Measurements from ENCODE around the gene SUB1.

DNA sequence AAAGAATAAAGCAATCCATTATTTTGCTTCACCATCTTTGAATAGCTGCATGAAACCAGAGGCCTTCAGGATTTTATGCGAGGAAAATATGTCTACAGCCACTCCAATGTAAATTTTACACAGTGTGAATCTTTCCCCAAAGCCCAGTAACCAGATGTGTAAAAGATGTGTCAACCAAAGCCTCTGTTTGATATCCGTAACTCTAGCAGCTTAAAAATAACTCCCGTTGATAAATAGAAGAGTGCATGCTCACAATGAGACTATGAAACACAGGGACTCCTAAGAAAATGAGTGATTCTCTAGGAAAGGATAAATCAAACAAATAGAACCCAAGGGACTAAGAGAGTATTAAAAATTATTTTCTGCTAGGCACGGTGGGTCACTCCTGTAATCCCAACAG, 65.7 kb downstream of the SUB1 start:
- TF ChIP-seq POLR2A (IDR thresholded peaks at IDR 0.05) = no peak
- TF ChIP-seq, protein P1, sequence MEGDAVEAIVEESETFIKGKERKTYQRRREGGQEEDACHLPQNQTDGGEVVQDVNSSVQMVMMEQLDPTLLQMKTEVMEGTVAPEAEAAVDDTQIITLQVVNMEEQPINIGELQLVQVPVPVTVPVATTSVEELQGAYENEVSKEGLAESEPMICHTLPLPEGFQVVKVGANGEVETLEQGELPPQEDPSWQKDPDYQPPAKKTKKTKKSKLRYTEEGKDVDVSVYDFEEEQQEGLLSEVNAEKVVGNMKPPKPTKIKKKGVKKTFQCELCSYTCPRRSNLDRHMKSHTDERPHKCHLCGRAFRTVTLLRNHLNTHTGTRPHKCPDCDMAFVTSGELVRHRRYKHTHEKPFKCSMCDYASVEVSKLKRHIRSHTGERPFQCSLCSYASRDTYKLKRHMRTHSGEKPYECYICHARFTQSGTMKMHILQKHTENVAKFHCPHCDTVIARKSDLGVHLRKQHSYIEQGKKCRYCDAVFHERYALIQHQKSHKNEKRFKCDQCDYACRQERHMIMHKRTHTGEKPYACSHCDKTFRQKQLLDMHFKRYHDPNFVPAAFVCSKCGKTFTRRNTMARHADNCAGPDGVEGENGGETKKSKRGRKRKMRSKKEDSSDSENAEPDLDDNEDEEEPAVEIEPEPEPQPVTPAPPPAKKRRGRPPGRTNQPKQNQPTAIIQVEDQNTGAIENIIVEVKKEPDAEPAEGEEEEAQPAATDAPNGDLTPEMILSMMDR (IDR thresholded peaks at IDR 0.05) = no peak
